Measurements from ENCODE around the gene NPTN.

GRCh38 chr15:73621286-73621826 is 11.8 kb downstream of the NPTN start:
- TF ChIP-seq CTCF (IDR thresholded peaks at IDR 0.05; ENCODE audit: insufficient read depth, low read length) (no peak), GABPA (IDR thresholded peaks at IDR 0.05; ENCODE audit: low read depth) (no peak), POLR2AphosphoS5 (IDR thresholded peaks at IDR 0.05; ENCODE audit: low read depth) (no peak), REST (IDR thresholded peaks at IDR 0.05; ENCODE audit: insufficient replicate concordance, low read depth) (no peak), SPI1 (IDR thresholded peaks at IDR 0.05; ENCODE audit: borderline replicate concordance, low read depth) (no peak)
